HepG2 (cell line): Measurements from ENCODE around the gene KLF12.

ENCODE experiments used
- MAFG ChIP-seq: sonication (generic); formaldehyde crosslinking; IDR thresholded peaks from 2 replicates; pipeline ENCODE4 v1.5.1; 2020; ENCODE audit warnings: mild to moderate bottlenecking, missing genetic modification reagents
- MEIS1 ChIP-seq: sonication (generic); formaldehyde crosslinking; IDR thresholded peaks from 2 replicates; pipeline ENCODE4 v1.9.0; 2021; ENCODE audit warnings: mild to moderate bottlenecking, missing genetic modification reagents, moderate library complexity, borderline replicate concordance
- ZMYM3 ChIP-seq: sonication (generic); formaldehyde crosslinking; IDR thresholded peaks from 2 replicates; pipeline ENCODE4 v1.5.1; 2020; ENCODE audit warnings: mild to moderate bottlenecking, missing genetic modification reagents
- ZNF660 ChIP-seq: sonication (generic); formaldehyde crosslinking; IDR thresholded peaks from 2 replicates; pipeline ENCODE4 v1.5.1; 2020; ENCODE audit warnings: mild to moderate bottlenecking, low read depth, missing genetic modification reagents, borderline replicate concordance
- ZNF703 ChIP-seq: sonication (generic); formaldehyde crosslinking; IDR thresholded peaks from 2 replicates; pipeline ENCODE4 v1.5.1; 2020; ENCODE audit warnings: missing genetic modification reagents, mild to moderate bottlenecking, moderate library complexity, borderline replicate concordance

DNA sequence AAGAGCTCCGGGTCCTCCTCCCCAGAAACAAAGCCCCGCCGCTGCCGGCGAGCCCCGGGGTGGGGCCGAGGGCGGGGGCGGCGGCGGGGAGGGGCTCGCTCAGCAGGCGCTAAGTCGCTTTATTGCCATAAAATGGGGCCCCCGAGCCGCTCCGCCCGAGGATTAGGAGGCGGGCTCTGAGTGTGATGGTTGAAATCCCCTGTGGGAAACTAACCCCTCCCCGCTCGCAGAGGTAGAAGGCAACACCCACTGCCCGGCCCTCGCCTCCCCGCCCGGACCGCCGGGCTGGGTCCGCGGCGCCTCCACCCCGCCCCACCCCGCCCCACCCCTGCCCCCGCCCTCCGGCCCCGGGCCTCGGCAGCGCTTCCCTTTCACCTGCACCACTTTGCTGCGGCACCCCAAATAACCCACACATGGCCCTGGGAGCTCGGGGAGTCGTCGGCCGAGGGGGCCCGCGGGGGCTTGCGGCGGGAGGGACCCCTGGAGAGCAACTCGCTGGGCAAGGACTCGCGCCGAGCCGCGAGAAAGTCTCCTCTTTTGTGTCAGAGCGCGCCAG, at the start of gene KLF12:
- TF ChIP-seq ZNF660: no peak
- no peak for TF ChIP-seq MAFG (CRISPR knock-in tag)
- TF ChIP-seq ZMYM3 (CRISPR knock-in tag): no peak
- no peak for TF ChIP-seq ZNF703
- no peak for TF ChIP-seq MEIS1 (CRISPR knock-in tag)
